SK-N-SH (cell line): ENCODE data around the gene NGLY1. TPM values are rescaled to one million over a fixed set of nuclear protein-coding genes. Genes with fewer than 3 reads are reported as not detected.

Experiments
- CTCF ChIA-PET: fragments of 300-600, 350-600 bp; formaldehyde crosslinking; extraction: SDS; loops from one replicate; lab custom pipeline; 2021; lab: Yijun Ruan, JAX
- POLR2A ChIA-PET: fragments of 350-600 bp; sonication (Branson Sonifier 250); formaldehyde crosslinking; extraction: SDS; loops from one replicate; lab custom pipeline; 2020; ENCODE audit warnings: antibody characterized with exemption, inconsistent platforms; lab: Yijun Ruan, JAX
- DNase-seq: peaks from one replicate; pipeline ENCODE4 v3.0.0; 2012
- H2AFZ ChIP-seq: fragments of 200-600 bp; sonication (generic); 2 replicates; pipeline ENCODE4 v1.8.1; 2016; ENCODE audit warnings: antibody characterized with exemption, mild to moderate bottlenecking, low read depth
- H3F3A ChIP-seq: fragments of 200-600 bp; sonication (generic); replicated peaks from 2 replicates; pipeline ENCODE3; 2016; ENCODE audit warnings: antibody characterized with exemption, mild to moderate bottlenecking; ENCODE audit not compliant: insufficient read depth
- H3K27ac ChIP-seq, 2 experiments: fragments of 200-500 bp in 1 of 2; fragments of 200-600 bp in 1 of 2; sonication (Bioruptor generic) in 1 of 2; sonication (generic), shearing (Covaris generic) in 1 of 2; 2 replicates each; pipeline versions ENCODE4 v1.5.1 to v1.6.1; 2014 to 2016; ENCODE audit warnings: low read depth in 2 of 2, inconsistent platforms in 1 of 2, low read length in 1 of 2, mild to moderate bottlenecking in 1 of 2, mixed read lengths in 1 of 2
- H3K27me3 ChIP-seq: fragments of 200-600 bp; sonication (generic), shearing (Covaris generic); 2 replicates; pipeline ENCODE4 v1.6.1; 2016; ENCODE audit warnings: mixed run types; ENCODE audit not compliant: insufficient read depth
- H3K36me3 ChIP-seq, 2 experiments: fragments of 200-500 bp in 1 of 2; fragments of 200-600 bp in 1 of 2; sonication (Bioruptor generic) in 1 of 2; sonication (generic) in 1 of 2; replicated peaks in 1 of 2; 2 replicates each; pipeline versions ENCODE3 to v1.5.1; 2014 to 2016; ENCODE audit warnings: low read length in 1 of 2, mild to moderate bottlenecking in 1 of 2; ENCODE audit not compliant: insufficient read depth in 2 of 2, control insufficient read depth in 1 of 2
- H3K4me1 ChIP-seq, 2 experiments: fragments of 200-500 bp in 1 of 2; fragments of 200-600 bp in 1 of 2; sonication (Bioruptor generic) in 1 of 2; sonication (generic), shearing (Covaris generic) in 1 of 2; 2 replicates each; pipeline versions ENCODE4 v1.5.1 to v1.6.1; 2014 to 2016; ENCODE audit warnings: low read depth in 1 of 2, low read length in 1 of 2, mixed run types in 1 of 2; ENCODE audit not compliant: insufficient read depth in 2 of 2, control insufficient read depth in 1 of 2
- H3K4me2 ChIP-seq: fragments of 200-600 bp; sonication (generic), shearing (Covaris generic); 2 replicates; pipeline ENCODE4 v1.6.1; 2017; ENCODE audit warnings: mixed run types
- H3K4me3 ChIP-seq, 2 experiments: fragments of 200-500 bp in 1 of 2; fragments of 200-600 bp in 1 of 2; sonication (Bioruptor generic) in 1 of 2; sonication (generic), shearing (Covaris generic) in 1 of 2; 2 replicates each; pipeline versions ENCODE4 v1.5.1 to v1.8.1; 2014 to 2016; ENCODE audit warnings: low read depth in 2 of 2, inconsistent platforms in 1 of 2, low read length in 1 of 2, mild to moderate bottlenecking in 1 of 2, mixed read lengths in 1 of 2, moderate library complexity in 1 of 2
- H3K79me2 ChIP-seq: fragments of 200-600 bp; sonication (generic); 2 replicates; pipeline ENCODE4 v1.8.1; 2017; ENCODE audit warnings: mild to moderate bottlenecking; ENCODE audit not compliant: insufficient read depth
- H3K9ac ChIP-seq: fragments of 200-600 bp; sonication (generic); 2 replicates; pipeline ENCODE4 v1.6.1; 2017; ENCODE audit warnings: mixed run types
- H3K9me2 ChIP-seq: fragments of 200-600 bp; sonication (generic); 2 replicates; pipeline ENCODE4 v1.6.1; 2017; ENCODE audit warnings: mixed run types
- H3K9me3 ChIP-seq: fragments of 200-600 bp; sonication (generic); 2 replicates; pipeline ENCODE4 v1.6.1; 2017; ENCODE audit warnings: mixed run types, mild to moderate bottlenecking, moderate library complexity
- H4K20me1 ChIP-seq: fragments of 200-600 bp; sonication (generic); 2 replicates; pipeline ENCODE4 v1.6.1; 2017; ENCODE audit warnings: mild to moderate bottlenecking, mixed run types; ENCODE audit not compliant: insufficient read depth
- ELF1 ChIP-seq: IDR thresholded peaks from 2 replicates; pipeline ENCODE4 v1.4.0; 2012
- EP300 ChIP-seq, 2 experiments: IDR thresholded peaks; 2 replicates each; pipeline versions ENCODE4 v1.4.0 to v1.6.1; 2012; ENCODE audit warnings: borderline replicate concordance in 1 of 2, low read depth in 1 of 2, low read length in 1 of 2
- GABPA ChIP-seq: IDR thresholded peaks from 2 replicates; pipeline ENCODE4 v1.4.0; 2012; ENCODE audit warnings: low read depth, mild to moderate bottlenecking
- MXI1 ChIP-seq: IDR thresholded peaks from 2 replicates; pipeline ENCODE4 v1.6.1; 2012; ENCODE audit warnings: mild to moderate bottlenecking, low read depth, low read length, improper control_type of control experiment
- NRF1 ChIP-seq: IDR thresholded peaks from 2 replicates; pipeline ENCODE4 v1.6.1; 2012; ENCODE audit warnings: low read depth, mild to moderate bottlenecking, low read length
- POLR2AphosphoS5 ChIP-seq: IDR thresholded peaks from 2 replicates; pipeline ENCODE4 v1.6.1; 2012; ENCODE audit warnings: low read depth, low read length
- TAF1 ChIP-seq: IDR thresholded peaks from 2 replicates; pipeline ENCODE4 v1.6.1; 2012; ENCODE audit warnings: low read depth, mild to moderate bottlenecking, low read length, moderate library complexity, borderline replicate concordance
- YY1 ChIP-seq: IDR thresholded peaks from 2 replicates; pipeline ENCODE4 v1.4.0; 2012; ENCODE audit warnings: low read depth, mild to moderate bottlenecking
- WGBS: methylation state at CpG from one replicate; pipeline ENCODE4 v1.1.6; 2017; ENCODE audit warnings: low lambda C conversion rate; 5-methylcytosine and 5-hydroxymethylcytosine counted together
- polyA plus RNA-seq, 3 experiments: library from polyadenylated mRNA; depleted of rRNA; stranded (reverse); fragments of >200 nt; gene quantifications; 2 replicates each; pipeline ENCODE4 v1.2.3, GENCODE V29; 2012
- TF ChIP-seq, protein P1 (sequence below): fragments of 150-350 bp; IDR thresholded peaks from 2 replicates; pipeline ENCODE4 v1.6.1; 2017; ENCODE audit warnings: antibody characterized with exemption, low read length, low read depth, borderline replicate concordance
- TF ChIP-seq, protein P2 (sequence below): IDR thresholded peaks from 2 replicates; pipeline ENCODE4 v1.4.0; 2012; ENCODE audit warnings: low read depth, borderline replicate concordance
- TF ChIP-seq, protein P3 (sequence below): IDR thresholded peaks from 2 replicates; pipeline ENCODE4 v1.4.0; 2012; ENCODE audit warnings: low read depth

Gene NGLY1, protein sequence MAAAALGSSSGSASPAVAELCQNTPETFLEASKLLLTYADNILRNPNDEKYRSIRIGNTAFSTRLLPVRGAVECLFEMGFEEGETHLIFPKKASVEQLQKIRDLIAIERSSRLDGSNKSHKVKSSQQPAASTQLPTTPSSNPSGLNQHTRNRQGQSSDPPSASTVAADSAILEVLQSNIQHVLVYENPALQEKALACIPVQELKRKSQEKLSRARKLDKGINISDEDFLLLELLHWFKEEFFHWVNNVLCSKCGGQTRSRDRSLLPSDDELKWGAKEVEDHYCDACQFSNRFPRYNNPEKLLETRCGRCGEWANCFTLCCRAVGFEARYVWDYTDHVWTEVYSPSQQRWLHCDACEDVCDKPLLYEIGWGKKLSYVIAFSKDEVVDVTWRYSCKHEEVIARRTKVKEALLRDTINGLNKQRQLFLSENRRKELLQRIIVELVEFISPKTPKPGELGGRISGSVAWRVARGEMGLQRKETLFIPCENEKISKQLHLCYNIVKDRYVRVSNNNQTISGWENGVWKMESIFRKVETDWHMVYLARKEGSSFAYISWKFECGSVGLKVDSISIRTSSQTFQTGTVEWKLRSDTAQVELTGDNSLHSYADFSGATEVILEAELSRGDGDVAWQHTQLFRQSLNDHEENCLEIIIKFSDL
- polyA plus RNA-seq (2012; rRNA removed), result 6.0 and 7.2 TPM in 2 replicates
- 8.6 and 10.1 TPM in 2 replicates for polyA plus RNA-seq (2012; cell fraction: cytosol; rRNA removed)
- 7.4 and 12.1 TPM in 2 replicates for polyA plus RNA-seq (2012; cell fraction: nucleus; rRNA removed)

- DNase-seq, result peak; percentile 96
- Histone ChIP-seq H3K36me3 (peaks cover 4 to 5% of the 10 kb centered on the region in 2 experiments), H3K27ac (peak within 1 kb of the TSS; percentile 58 to 75; a peak in 3 of 4 replicates), H3K9me2 (no peaks in the 10 kb centered on the region), H4K20me1 (no peaks in the 10 kb centered on the region), H3K9me3 (no peaks in the 10 kb centered on the region), H3K4me3 (peak within 1 kb of the TSS; percentile 84 to 89), H3K9ac (peak within 1 kb of the TSS; percentile 79), H3K4me1 (peaks cover 8 to 13% of the 10 kb centered on the region in 2 experiments; a peak in 3 of 4 replicates), H3K79me2 (peaks cover 44% of the 10 kb centered on the region), H3F3A (peaks cover 6% of the 10 kb centered on the region), H3K4me2 (peak within 1 kb of the TSS; percentile 73), H2AFZ (peak within 1 kb of the TSS; percentile 87), H3K27me3 (no peaks in the 10 kb centered on the region)
- POLR2A ChIA-PET, result interaction anchor here (1.2 kb wide), 1 partner anchor 10 kb away, joined by 3 read pairs; no protein-coding TSS in a partner anchor
- CTCF ChIA-PET, result interaction anchor here (1.3 to 1.9 kb wide), 2 partner anchors 71 to 135 kb away, joined by 4 to 9 read pairs; no protein-coding TSS in a partner anchor
- under 1% methylated on average over 27 of the region's 72 CpGs for WGBS
- TF ChIP-seq, protein P1, sequence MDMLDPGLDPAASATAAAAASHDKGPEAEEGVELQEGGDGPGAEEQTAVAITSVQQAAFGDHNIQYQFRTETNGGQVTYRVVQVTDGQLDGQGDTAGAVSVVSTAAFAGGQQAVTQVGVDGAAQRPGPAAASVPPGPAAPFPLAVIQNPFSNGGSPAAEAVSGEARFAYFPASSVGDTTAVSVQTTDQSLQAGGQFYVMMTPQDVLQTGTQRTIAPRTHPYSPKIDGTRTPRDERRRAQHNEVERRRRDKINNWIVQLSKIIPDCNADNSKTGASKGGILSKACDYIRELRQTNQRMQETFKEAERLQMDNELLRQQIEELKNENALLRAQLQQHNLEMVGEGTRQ, result no peak
- TF ChIP-seq TAF1 (peak; percentile 89), GABPA (peak; percentile 25; the same call in 1 of the 2 replicates), YY1 (peak; percentile 88), MXI1 (no peak; the same call in 1 of the 2 replicates), ELF1 (peak; percentile 51), NRF1 (peak; percentile 68), POLR2AphosphoS5 (peak; percentile 82), EP300 (IDR thresholded peaks at IDR 0.05; ENCODE audit: borderline replicate concordance in 1 of 2, low read depth in 1 of 2, low read length in 1 of 2) (peak in 1 of 2 experiments; percentile 10; a peak in 1 of 4 replicates)
- TF ChIP-seq, protein P2, sequence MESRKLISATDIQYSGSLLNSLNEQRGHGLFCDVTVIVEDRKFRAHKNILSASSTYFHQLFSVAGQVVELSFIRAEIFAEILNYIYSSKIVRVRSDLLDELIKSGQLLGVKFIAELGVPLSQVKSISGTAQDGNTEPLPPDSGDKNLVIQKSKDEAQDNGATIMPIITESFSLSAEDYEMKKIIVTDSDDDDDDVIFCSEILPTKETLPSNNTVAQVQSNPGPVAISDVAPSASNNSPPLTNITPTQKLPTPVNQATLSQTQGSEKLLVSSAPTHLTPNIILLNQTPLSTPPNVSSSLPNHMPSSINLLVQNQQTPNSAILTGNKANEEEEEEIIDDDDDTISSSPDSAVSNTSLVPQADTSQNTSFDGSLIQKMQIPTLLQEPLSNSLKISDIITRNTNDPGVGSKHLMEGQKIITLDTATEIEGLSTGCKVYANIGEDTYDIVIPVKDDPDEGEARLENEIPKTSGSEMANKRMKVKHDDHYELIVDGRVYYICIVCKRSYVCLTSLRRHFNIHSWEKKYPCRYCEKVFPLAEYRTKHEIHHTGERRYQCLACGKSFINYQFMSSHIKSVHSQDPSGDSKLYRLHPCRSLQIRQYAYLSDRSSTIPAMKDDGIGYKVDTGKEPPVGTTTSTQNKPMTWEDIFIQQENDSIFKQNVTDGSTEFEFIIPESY, result no peak
- TF ChIP-seq, protein P3, sequence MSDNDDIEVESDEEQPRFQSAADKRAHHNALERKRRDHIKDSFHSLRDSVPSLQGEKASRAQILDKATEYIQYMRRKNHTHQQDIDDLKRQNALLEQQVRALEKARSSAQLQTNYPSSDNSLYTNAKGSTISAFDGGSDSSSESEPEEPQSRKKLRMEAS, result peak; percentile 55; the same call in 1 of the 2 replicates
These were observed at the start of gene NGLY1 for GRCh38 chr3:25782938-25783660. NGLY1 (minus strand) TSS chr3:25783443; CDS start chr3:25783390, 53 bp downstream.
